Vagina (tissue), 2 donors: Measurements from ENCODE around the gene MEGF10.

Source experiments
- CTCF ChIP-seq, 3 experiments: fragments of 450-650 bp in 2 of 3; fragments of 200-600 bp in 1 of 3; sonication (generic) in 1 of 3; IDR thresholded peaks; one replicate each; pipeline ENCODE4 v1.5.1; 2017 to 2019; ENCODE audit warnings: antibody characterized with exemption in 3 of 3, mild to moderate bottlenecking in 2 of 3, moderate library complexity in 2 of 3
- POLR2A ChIP-seq, 2 donors: fragments of 450-650 bp; IDR thresholded peaks; one replicate each; pipeline ENCODE4 v1.6.1; 2017; ENCODE audit warnings: antibody characterized with exemption in 2 of 2, mild to moderate bottlenecking in 2 of 2, moderate library complexity in 2 of 2

GRCh38 chr5:127492854-127493738 lies 202.5 kb downstream of the MEGF10 start:
- peak; percentile 32 to 45 (median 44) for TF ChIP-seq CTCF (IDR thresholded peaks at IDR 0.05)
- TF ChIP-seq POLR2A (IDR thresholded peaks at IDR 0.05), result no peak
